Measurements from ENCODE around the gene COLEC12.
A peak's percentile ranks its signal among the peaks of the same experiment; 100 is the strongest.

Gene COLEC12

DNA sequence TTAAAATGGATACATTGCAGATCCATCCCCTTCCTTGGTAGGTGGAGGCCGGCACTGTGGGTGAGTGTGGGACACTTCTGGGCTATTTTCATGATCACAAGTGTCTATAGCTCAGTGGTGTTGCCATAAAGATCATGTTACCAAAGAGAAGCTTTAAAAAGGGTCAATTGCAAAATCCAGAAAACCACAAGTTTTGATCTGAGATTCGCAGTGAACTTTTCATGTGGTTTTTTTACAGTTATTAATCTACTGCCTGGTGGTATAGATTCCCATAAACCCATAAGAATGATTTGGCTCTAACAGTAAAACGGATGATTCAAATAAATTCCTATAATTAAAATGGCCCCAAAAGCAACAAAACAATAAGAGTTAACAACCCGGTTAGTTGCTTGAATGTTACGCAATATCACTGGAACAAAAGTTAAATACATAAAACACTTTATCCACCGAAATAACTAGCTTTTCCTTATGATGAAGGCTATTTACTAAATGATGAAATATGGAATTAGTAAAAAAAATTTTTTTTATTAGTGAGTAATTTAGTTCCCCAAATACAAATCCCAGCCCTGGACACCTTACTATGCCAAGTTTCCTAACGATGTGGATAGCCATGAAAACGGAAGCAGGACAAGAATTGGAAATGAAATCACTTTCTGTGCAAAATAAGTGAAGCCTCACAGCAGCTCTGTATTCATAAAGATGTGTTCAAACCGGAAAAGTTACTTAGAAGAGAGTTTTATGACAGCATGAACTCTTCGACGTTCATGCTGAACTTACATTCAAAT is 137.0 kb downstream of the COLEC12 start:
- Histone ChIP-seq H2BK5ac (ENCODE audit: low read depth, low read length, poor library complexity, severe bottlenecking) (peak overlapping the region; percentile 54), H3K18ac (ENCODE audit: low read depth in 1 of 2, low read length in 2 of 2) (no peak overlapping the region), H3K27ac (ENCODE audit: low read length, poor library complexity, severe bottlenecking) (peak overlapping the region; percentile 84)

DNA sequence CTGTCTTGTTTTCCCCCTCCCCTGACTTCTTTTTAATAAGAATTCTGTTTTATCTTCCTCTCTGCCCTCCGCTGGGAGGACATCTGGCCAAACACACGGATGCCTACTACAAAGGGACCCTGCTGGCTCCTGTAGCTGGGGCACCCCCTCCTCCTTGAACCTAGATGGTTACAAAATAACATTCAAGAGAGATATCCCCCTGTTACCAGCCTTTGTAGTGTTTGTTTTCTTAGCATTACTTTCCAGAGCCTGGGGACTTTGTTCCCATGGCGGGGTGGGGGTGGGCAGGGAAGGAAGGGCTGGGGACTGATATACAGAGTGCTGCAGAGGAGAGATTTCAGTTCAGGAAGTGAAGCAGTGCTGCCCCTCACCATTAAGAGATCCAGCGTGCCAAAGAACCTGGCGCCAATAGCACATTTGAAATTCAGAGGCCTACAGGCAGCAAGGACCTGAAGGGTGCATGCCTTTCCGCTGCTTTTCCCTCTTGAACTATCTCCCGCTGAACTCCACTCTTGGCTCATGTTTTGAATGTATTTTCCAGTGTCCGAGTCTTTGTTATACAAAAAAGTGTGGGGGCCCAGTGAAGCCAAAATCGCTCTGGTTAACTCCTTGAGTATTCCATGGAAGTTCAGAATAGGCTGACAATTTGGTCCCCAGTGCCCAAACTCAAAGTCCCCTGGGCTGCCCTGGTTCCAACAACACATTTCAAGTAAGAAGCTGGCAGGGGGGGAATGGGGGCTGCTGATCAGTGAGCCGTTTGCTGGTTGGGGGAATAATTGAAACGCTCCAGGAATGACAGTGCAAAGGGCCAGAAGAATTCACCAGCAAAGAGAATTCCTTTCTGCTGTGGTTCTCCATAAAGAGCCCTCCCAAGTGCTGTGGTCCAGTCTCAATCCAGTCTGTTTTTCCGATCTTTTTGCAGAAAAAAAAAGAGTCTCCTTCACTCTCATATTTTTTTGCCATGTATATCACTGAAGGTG is 137.9 kb downstream of the COLEC12 start:
- Histone ChIP-seq H3K4me3 (ENCODE audit: insufficient read depth in 1 of 2, low read depth in 1 of 2, low read length in 2 of 2) (no peak overlapping the region), H3K79me1 (replicated peaks; ENCODE audit: low read length, poor library complexity, severe bottlenecking) (no peaks in the 10 kb centered on the region), H2BK12ac (ENCODE audit: low read length in 2 of 2) (peak overlapping the region in 1 of 2 experiments; percentile 44), H3K4me1 (ENCODE audit: control insufficient read depth, insufficient read depth, low read depth, low read length) (peaks cover 26% of the 10 kb centered on the region), H4K8ac (ENCODE audit: low read length) (no peak overlapping the region), H3K23ac (ENCODE audit: low read length in 2 of 2) (no peak overlapping the region), H3K9me3 (ENCODE audit: control insufficient read depth, low read length) (no peaks in the 10 kb centered on the region), H3K18ac (ENCODE audit: low read depth in 1 of 2, low read length in 2 of 2) (no peak overlapping the region), H3K9ac (ENCODE audit: low read length) (peak overlapping the region; percentile 81), H2AFZ (ENCODE audit: low read depth, low read length) (no peak overlapping the region), H3K27ac (ENCODE audit: low read length, poor library complexity, severe bottlenecking) (peak overlapping the region; percentile 84), H2BK15ac (ENCODE audit: low read depth, poor library complexity, severe bottlenecking) (no peak overlapping the region), H2BK120ac (ENCODE audit: low read depth, low read length) (no peak overlapping the region), H3K4me2 (ENCODE audit: low read length, poor library complexity, severe bottlenecking) (peak overlapping the region; percentile 3), H4K91ac (ENCODE audit: low read length) (no peak overlapping the region), H3K27me3 (ENCODE audit: control insufficient read depth in 1 of 2, insufficient read depth in 1 of 2, low read length in 2 of 2) (no peaks in the 10 kb centered on the region), H3K36me3 (ENCODE audit: control insufficient read depth in 1 of 2, insufficient read depth in 2 of 2, low read depth in 1 of 2, low read length in 2 of 2) (no peaks in the 10 kb centered on the region), H3K14ac (ENCODE audit: low read length in 2 of 2) (no peak overlapping the region), H2BK5ac (ENCODE audit: low read depth, low read length, poor library complexity, severe bottlenecking) (peak overlapping the region; percentile 54), H2AK5ac (ENCODE audit: low read length, severe bottlenecking) (peak overlapping the region; percentile 29), H3K4ac (ENCODE audit: low read depth in 1 of 2, low read length in 2 of 2) (no peak overlapping the region)
- WGBS, result 61% methylated on average over 12 of the region's 12 CpGs
- peak; percentile 23 for DNase-seq

More for the DNA sequence above, 137.0 kb downstream of the COLEC12 start:
- Histone ChIP-seq H2BK120ac (ENCODE audit: low read depth, low read length) (no peak overlapping the region), H3K9ac (ENCODE audit: low read length) (peak overlapping the region; percentile 81), H4K91ac (ENCODE audit: low read length) (no peak overlapping the region), H2BK15ac (ENCODE audit: low read depth, poor library complexity, severe bottlenecking) (no peak overlapping the region), H4K8ac (ENCODE audit: low read length) (no peak overlapping the region), H3K4me1 (ENCODE audit: control insufficient read depth, insufficient read depth, low read depth, low read length) (peaks cover 27% of the 10 kb centered on the region), H3K36me3 (ENCODE audit: control insufficient read depth in 1 of 2, insufficient read depth in 2 of 2, low read depth in 1 of 2, low read length in 2 of 2) (no peaks in the 10 kb centered on the region), H2BK12ac (ENCODE audit: low read length in 2 of 2) (no peak overlapping the region), H3K4me3 (ENCODE audit: insufficient read depth in 1 of 2, low read depth in 1 of 2, low read length in 2 of 2) (no peak overlapping the region), H2AK5ac (ENCODE audit: low read length, severe bottlenecking) (no peak overlapping the region), H2AFZ (ENCODE audit: low read depth, low read length) (no peak overlapping the region), H3K23ac (ENCODE audit: low read length in 2 of 2) (no peak overlapping the region), H3K79me1 (replicated peaks; ENCODE audit: low read length, poor library complexity, severe bottlenecking) (no peaks in the 10 kb centered on the region), H3K9me3 (ENCODE audit: control insufficient read depth, low read length) (no peaks in the 10 kb centered on the region), H3K4ac (ENCODE audit: low read depth in 1 of 2, low read length in 2 of 2) (no peak overlapping the region), H3K14ac (ENCODE audit: low read length in 2 of 2) (no peak overlapping the region), H3K4me2 (ENCODE audit: low read length, poor library complexity, severe bottlenecking) (peak overlapping the region; percentile 3), H3K27me3 (ENCODE audit: control insufficient read depth in 1 of 2, insufficient read depth in 1 of 2, low read length in 2 of 2) (no peaks in the 10 kb centered on the region)
- DNase-seq, result peak; percentile 45
- WGBS, result 93% methylated on average over 9 of the region's 11 CpGs

DNA sequence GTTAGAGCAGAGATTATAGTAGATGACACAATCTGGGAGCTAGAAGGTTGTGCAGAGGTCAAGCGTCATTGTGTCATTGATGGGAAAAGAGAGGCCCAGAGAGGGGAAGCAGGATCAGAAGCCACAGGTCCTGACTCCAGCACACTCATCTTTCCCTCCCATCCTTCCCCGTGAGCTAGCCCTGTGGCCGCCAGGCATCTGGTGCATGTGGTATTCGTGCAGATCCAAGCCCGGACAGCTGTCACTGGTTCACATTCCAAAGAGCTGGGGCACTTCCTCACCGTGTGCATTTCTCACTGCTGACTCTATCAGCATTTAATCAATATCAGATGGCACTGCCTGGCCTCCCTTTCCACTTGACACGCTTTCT is 138.6 kb downstream of the COLEC12 start:
- Histone ChIP-seq H3K14ac (ENCODE audit: low read length in 2 of 2) (no peak overlapping the region), H2BK5ac (ENCODE audit: low read depth, low read length, poor library complexity, severe bottlenecking) (no peak overlapping the region), H3K4ac (ENCODE audit: low read depth in 1 of 2, low read length in 2 of 2) (no peak overlapping the region), H2BK12ac (ENCODE audit: low read length in 2 of 2) (no peak overlapping the region), H2BK15ac (ENCODE audit: low read depth, poor library complexity, severe bottlenecking) (no peak overlapping the region), H3K9me3 (ENCODE audit: control insufficient read depth, low read length) (no peaks in the 10 kb centered on the region), H4K91ac (ENCODE audit: low read length) (no peak overlapping the region), H3K4me2 (ENCODE audit: low read length, poor library complexity, severe bottlenecking) (no peak overlapping the region), H3K27me3 (ENCODE audit: control insufficient read depth in 1 of 2, insufficient read depth in 1 of 2, low read length in 2 of 2) (no peaks in the 10 kb centered on the region), H2BK120ac (ENCODE audit: low read depth, low read length) (no peak overlapping the region), H3K9ac (ENCODE audit: low read length) (peak overlapping the region; percentile 81), H3K27ac (ENCODE audit: low read length, poor library complexity, severe bottlenecking) (peak overlapping the region; percentile 84), H3K36me3 (ENCODE audit: control insufficient read depth in 1 of 2, insufficient read depth in 2 of 2, low read depth in 1 of 2, low read length in 2 of 2) (peaks cover 0 to 2% of the 10 kb centered on the region in 2 experiments), H3K79me1 (replicated peaks; ENCODE audit: low read length, poor library complexity, severe bottlenecking) (no peaks in the 10 kb centered on the region), H4K8ac (ENCODE audit: low read length) (no peak overlapping the region), H3K4me3 (ENCODE audit: insufficient read depth in 1 of 2, low read depth in 1 of 2, low read length in 2 of 2) (peak overlapping the region in 1 of 2 experiments; percentile 50), H3K18ac (ENCODE audit: low read depth in 1 of 2, low read length in 2 of 2) (no peak overlapping the region), H3K23ac (ENCODE audit: low read length in 2 of 2) (no peak overlapping the region), H2AK5ac (ENCODE audit: low read length, severe bottlenecking) (no peak overlapping the region), H3K4me1 (ENCODE audit: control insufficient read depth, insufficient read depth, low read depth, low read length) (peaks cover 23% of the 10 kb centered on the region), H2AFZ (ENCODE audit: low read depth, low read length) (no peak overlapping the region)
- peak; percentile 88 for DNase-seq
- WGBS, result 28% methylated on average over 7 of the region's 7 CpGs

Data from mesenchymal stem cell (in vitro differentiated cells and primary cell).